ENCODE results near the gene HLCS.

DNA sequence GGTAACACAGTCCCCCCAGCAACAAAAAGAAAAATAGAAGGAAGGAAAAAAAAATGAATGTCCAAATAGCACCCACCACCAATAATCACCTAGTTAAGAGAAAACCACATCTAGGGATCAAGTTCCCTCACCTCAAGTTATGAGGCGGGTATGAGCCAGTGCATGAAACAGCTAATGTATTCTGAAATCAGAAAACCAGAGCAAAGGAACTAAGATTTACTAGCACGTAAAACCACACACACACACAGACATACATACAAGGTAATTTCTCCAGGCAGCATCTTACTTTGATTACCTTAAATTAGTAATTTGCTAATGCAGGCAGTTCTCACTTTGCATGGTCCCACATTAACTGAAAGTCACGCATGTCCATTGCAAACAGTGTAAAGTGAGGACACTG lies 109.8 kb downstream of the HLCS start:
- TF ChIP-seq, protein P1, sequence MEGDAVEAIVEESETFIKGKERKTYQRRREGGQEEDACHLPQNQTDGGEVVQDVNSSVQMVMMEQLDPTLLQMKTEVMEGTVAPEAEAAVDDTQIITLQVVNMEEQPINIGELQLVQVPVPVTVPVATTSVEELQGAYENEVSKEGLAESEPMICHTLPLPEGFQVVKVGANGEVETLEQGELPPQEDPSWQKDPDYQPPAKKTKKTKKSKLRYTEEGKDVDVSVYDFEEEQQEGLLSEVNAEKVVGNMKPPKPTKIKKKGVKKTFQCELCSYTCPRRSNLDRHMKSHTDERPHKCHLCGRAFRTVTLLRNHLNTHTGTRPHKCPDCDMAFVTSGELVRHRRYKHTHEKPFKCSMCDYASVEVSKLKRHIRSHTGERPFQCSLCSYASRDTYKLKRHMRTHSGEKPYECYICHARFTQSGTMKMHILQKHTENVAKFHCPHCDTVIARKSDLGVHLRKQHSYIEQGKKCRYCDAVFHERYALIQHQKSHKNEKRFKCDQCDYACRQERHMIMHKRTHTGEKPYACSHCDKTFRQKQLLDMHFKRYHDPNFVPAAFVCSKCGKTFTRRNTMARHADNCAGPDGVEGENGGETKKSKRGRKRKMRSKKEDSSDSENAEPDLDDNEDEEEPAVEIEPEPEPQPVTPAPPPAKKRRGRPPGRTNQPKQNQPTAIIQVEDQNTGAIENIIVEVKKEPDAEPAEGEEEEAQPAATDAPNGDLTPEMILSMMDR (optimal IDR thresholded peaks at IDR 0.05 in 1 of 3, IDR thresholded peaks at IDR 0.05 in 1 of 3, conservative IDR thresholded peaks at IDR 0.05 in 1 of 3; ENCODE audit: extremely low read depth in 1 of 3, insufficient read depth in 2 of 3, low read length in 3 of 3): no peak
- TF ChIP-seq EZH2 (IDR thresholded peaks at IDR 0.05; ENCODE audit: low read length): no peak
